Neural cell (in vitro differentiated cells): ENCODE measurements around the gene C6orf132. TPM values are rescaled to one million over a fixed set of nuclear protein-coding genes. Genes with fewer than 3 reads are reported as not detected.

Experiments used
- H2AFZ ChIP-seq: fragments of 200-600, 300-800 bp; sonication (generic), shearing (Covaris generic); 2 replicates; pipeline ENCODE4 v1.6.0; 2014; ENCODE audit warnings: low read depth, mild to moderate bottlenecking, antibody characterized with exemption, low read length, moderate library complexity
- H3F3A ChIP-seq: fragments of 200-600 bp; shearing (Covaris generic); 2 replicates; pipeline ENCODE4 v1.6.1; 2016; ENCODE audit warnings: mild to moderate bottlenecking, moderate library complexity, mixed read lengths, antibody characterized with exemption, low read length; ENCODE audit not compliant: insufficient read depth, poor library complexity, severe bottlenecking
- H3K27ac ChIP-seq: fragments of 200-600, 300-800 bp; sonication (generic), shearing (Covaris generic); 2 replicates; pipeline ENCODE4 v1.5.1; 2014; ENCODE audit warnings: mild to moderate bottlenecking, low read length, moderate library complexity
- H3K27me3 ChIP-seq: fragments of 300-800, 200-600 bp; sonication (generic), shearing (Covaris generic); 2 replicates; pipeline ENCODE4 v1.6.0; 2014; ENCODE audit warnings: mild to moderate bottlenecking, low read depth, low read length, moderate library complexity; ENCODE audit not compliant: insufficient read depth
- H3K36me3 ChIP-seq: fragments of 300-800, 200-600 bp; sonication (generic), shearing (Covaris generic); 2 replicates; pipeline ENCODE4 v1.5.1; 2014; ENCODE audit warnings: mild to moderate bottlenecking, antibody characterized with exemption, low read length, moderate library complexity; ENCODE audit not compliant: insufficient read depth
- H3K4me2 ChIP-seq: fragments of 300-800, 200-600 bp; sonication (generic), shearing (Covaris generic); 2 replicates; pipeline ENCODE4 v1.6.0; 2014; ENCODE audit warnings: mild to moderate bottlenecking, low read length
- H3K4me3 ChIP-seq: fragments of 300-800, 200-600 bp; sonication (generic), shearing (Covaris generic); 2 replicates; pipeline ENCODE4 v1.5.1; 2014; ENCODE audit warnings: mild to moderate bottlenecking, low read length, moderate library complexity
- H3K79me2 ChIP-seq: fragments of 200-600 bp; shearing (Covaris generic); replicated peaks from 2 replicates; pipeline ENCODE4 v1.6.0; 2014; ENCODE audit warnings: mild to moderate bottlenecking, low read length, moderate library complexity; ENCODE audit not compliant: insufficient read depth
- H3K9ac ChIP-seq: fragments of 300-800, 200-600 bp; sonication (generic), shearing (Covaris generic); 2 replicates; pipeline ENCODE4 v1.6.1; 2016; ENCODE audit warnings: mild to moderate bottlenecking, low read length, mixed read lengths
- H3K9me2 ChIP-seq: fragments of 200-600 bp; shearing (Covaris generic); 2 replicates; pipeline ENCODE4 v1.6.1; 2016; ENCODE audit warnings: mild to moderate bottlenecking, low read length, mixed read lengths; ENCODE audit not compliant: insufficient read depth
- H3K9me3 ChIP-seq: fragments of 200-600, 300-800 bp; sonication (generic), shearing (Covaris generic); 2 replicates; pipeline ENCODE4 v1.6.1; 2016; ENCODE audit warnings: mild to moderate bottlenecking, mixed run types, low read length, moderate library complexity, mixed read lengths
- H4K20me1 ChIP-seq: fragments of 200-600 bp; shearing (Covaris generic); 2 replicates; pipeline ENCODE4 v1.6.1; 2016; ENCODE audit warnings: mild to moderate bottlenecking, mixed run types; ENCODE audit not compliant: insufficient read depth
- CTCF ChIP-seq: fragments of 450-650 bp; IDR thresholded peaks from 2 replicates; pipeline ENCODE4 v1.5.1; 2014; ENCODE audit warnings: antibody characterized with exemption, mild to moderate bottlenecking, moderate library complexity; ENCODE audit not compliant: poor library complexity, severe bottlenecking
- EP300 ChIP-seq: fragments of 450-650 bp; conservative IDR thresholded peaks from 2 replicates; pipeline ENCODE4 v1.6.1; 2014; ENCODE audit warnings: antibody characterized with exemption, mild to moderate bottlenecking, moderate library complexity; ENCODE audit not compliant: poor library complexity, severe bottlenecking
- EZH2 ChIP-seq: fragments of 200-600, 300-800 bp; shearing (Covaris generic), sonication (generic); IDR thresholded peaks from 2 replicates; pipeline ENCODE4 v1.6.1; 2014; ENCODE audit warnings: antibody characterized with exemption, low read length, borderline replicate concordance, mild to moderate bottlenecking; ENCODE audit not compliant: insufficient read depth, poor library complexity, severe bottlenecking
- MXI1 ChIP-seq: fragments of 450-650 bp; conservative IDR thresholded peaks from 2 replicates; pipeline ENCODE4 v1.6.1; 2014; ENCODE audit warnings: antibody characterized with exemption, mild to moderate bottlenecking; ENCODE audit not compliant: poor library complexity, severe bottlenecking
- POLR2AphosphoS5 ChIP-seq: IDR thresholded peaks from 2 replicates; pipeline ENCODE4 v1.6.1; 2012
- RAD21 ChIP-seq: fragments of 450-650 bp; conservative IDR thresholded peaks from 2 replicates; pipeline ENCODE4 v1.6.1; 2014; ENCODE audit warnings: antibody characterized with exemption, mild to moderate bottlenecking, moderate library complexity
- REST ChIP-seq: IDR thresholded peaks from 2 replicates; pipeline ENCODE4 v1.6.1; 2012; ENCODE audit warnings: borderline replicate concordance
- SMC3 ChIP-seq: fragments of 450-650 bp; conservative IDR thresholded peaks from 2 replicates; pipeline ENCODE4 v1.6.1; 2014; ENCODE audit warnings: antibody characterized with exemption, mild to moderate bottlenecking, moderate library complexity; ENCODE audit not compliant: poor library complexity
- TAF1 ChIP-seq: IDR thresholded peaks from 2 replicates; pipeline ENCODE4 v1.6.1; 2012; ENCODE audit warnings: low read depth
- polyA plus RNA-seq: library from polyadenylated mRNA; depleted of rRNA; stranded (reverse); fragments of >200 nt; gene quantifications from 2 replicates; pipeline ENCODE4 v1.2.3, GENCODE V29; 2014

The C6orf132 gene
- polyA plus RNA-seq, 1 donor from 2014 or later: not detected

- Histone ChIP-seq H3K79me2 (no peaks in the 10 kb centered on the region), H3K27me3 (no peaks in the 10 kb centered on the region), H3K36me3 (no peaks in the 10 kb centered on the region), H3K9me2 (no peaks in the 10 kb centered on the region), H2AFZ (no peak overlapping the region), H4K20me1 (no peaks in the 10 kb centered on the region), H3K27ac (no peak overlapping the region), H3F3A (no peaks in the 10 kb centered on the region), H3K9ac (no peak overlapping the region), H3K9me3 (no peaks in the 10 kb centered on the region), H3K4me2 (no peak overlapping the region), H3K4me3 (no peak overlapping the region)
- TF ChIP-seq RAD21 (no peak), MXI1 (no peak), TAF1 (no peak), EZH2 (no peak), REST (no peak), POLR2AphosphoS5 (no peak), SMC3 (no peak), EP300 (no peak)
These were observed 24.6 kb downstream of the C6orf132 start for GRCh38 chr6:42117843-42118161.

- Histone ChIP-seq H3K27me3 (no peaks in the 10 kb centered on the region), H3F3A (no peaks in the 10 kb centered on the region), H2AFZ (no peak overlapping the region), H3K36me3 (no peaks in the 10 kb centered on the region), H4K20me1 (no peaks in the 10 kb centered on the region), H3K27ac (no peak overlapping the region), H3K9me3 (no peaks in the 10 kb centered on the region), H3K9me2 (no peaks in the 10 kb centered on the region), H3K79me2 (no peaks in the 10 kb centered on the region), H3K9ac (no peak overlapping the region), H3K4me2 (no peak overlapping the region), H3K4me3 (no peak overlapping the region)
- TF ChIP-seq TAF1 (no peak), EP300 (no peak), EZH2 (no peak), CTCF (no peak)
These were observed 28.3 kb downstream of the C6orf132 start for GRCh38 chr6:42113936-42114636.

GRCh38 chr6:42112351-42112750 is 30.1 kb downstream of the C6orf132 start:
- no peak overlapping the region for H2AFZ ChIP-seq
- H3K4me3 ChIP-seq: no peak overlapping the region
- no peaks in the 10 kb centered on the region for H3F3A ChIP-seq
- no peaks in the 10 kb centered on the region for H3K36me3 ChIP-seq
- H3K9me2 ChIP-seq: no peaks in the 10 kb centered on the region
- H4K20me1 ChIP-seq: no peaks in the 10 kb centered on the region
- H3K9ac ChIP-seq: no peak overlapping the region
- H3K27ac ChIP-seq: no peak overlapping the region
- no peaks in the 10 kb centered on the region for H3K79me2 ChIP-seq
- no peak overlapping the region for H3K4me2 ChIP-seq
- no peaks in the 10 kb centered on the region for H3K27me3 ChIP-seq
- no peaks in the 10 kb centered on the region for H3K9me3 ChIP-seq
- TF ChIP-seq TAF1 (no peak), SMC3 (no peak), REST (no peak), EP300 (no peak)
